GM23338 (cell line): ENCODE results near the gene NECAB3. TPM values are rescaled to one million over a fixed set of nuclear protein-coding genes. Genes with fewer than 3 reads are reported as not detected.
A peak's percentile ranks its signal among the peaks of the same experiment; 100 is the strongest.

Experiments
- ATAC-seq: fragments of 200-7000 bp; cut with Tn5 transposase; 3 replicates; pipeline ENCODE4 v1.9.1; 2020
- DNase-seq: peaks from one replicate; pipeline ENCODE4 v3.0.0-alpha.2; 2015; ENCODE audit warnings: low spot score
- H2AFZ ChIP-seq: fragments of 200-600 bp; sonication (generic); 2 replicates; pipeline ENCODE4 v1.8.0; 2016; ENCODE audit warnings: antibody characterized with exemption, mild to moderate bottlenecking, moderate library complexity
- H3F3A ChIP-seq: fragments of 200-600 bp; sonication (generic); replicated peaks from 2 replicates; pipeline ENCODE4 v1.8.0; 2017; ENCODE audit warnings: antibody characterized with exemption, mixed run types, low read depth
- H3K27ac ChIP-seq: fragments of 200-600 bp; sonication (generic); 2 replicates; pipeline ENCODE4 v1.6.1; 2016; ENCODE audit warnings: low read depth
- H3K27me3 ChIP-seq: fragments of 200-600 bp; sonication (generic); 2 replicates; pipeline ENCODE4 v1.8.0; 2016; ENCODE audit warnings: mild to moderate bottlenecking, mixed run types, moderate library complexity; ENCODE audit not compliant: insufficient read depth
- H3K36me3 ChIP-seq: fragments of 200-600 bp; sonication (generic); 2 replicates; pipeline ENCODE4 v1.8.0; 2016; ENCODE audit warnings: mild to moderate bottlenecking; ENCODE audit not compliant: insufficient read depth
- H3K4me1 ChIP-seq: fragments of 200-600 bp; sonication (generic); 2 replicates; pipeline ENCODE4 v1.8.0; 2016; ENCODE audit warnings: mild to moderate bottlenecking, moderate library complexity; ENCODE audit not compliant: insufficient read depth
- H3K4me2 ChIP-seq: fragments of 200-600 bp; sonication (generic); 2 replicates; pipeline ENCODE4 v1.7.1; 2017; ENCODE audit warnings: mixed run types
- H3K4me3 ChIP-seq: fragments of 200-600 bp; sonication (generic); 2 replicates; pipeline ENCODE4 v1.6.1; 2016; ENCODE audit warnings: mixed run types
- H3K79me2 ChIP-seq: fragments of 200-600 bp; sonication (generic); replicated peaks from 2 replicates; pipeline ENCODE4 v1.8.0; 2017; ENCODE audit warnings: mild to moderate bottlenecking; ENCODE audit not compliant: insufficient read depth
- H3K9me2 ChIP-seq: fragments of 200-600 bp; sonication (generic); 2 replicates; pipeline ENCODE4 v1.8.0; 2017; ENCODE audit not compliant: insufficient read depth
- H4K20me1 ChIP-seq: fragments of 200-600 bp; sonication (generic); replicated peaks from 2 replicates; pipeline ENCODE4 v1.8.0; 2017; ENCODE audit warnings: mild to moderate bottlenecking; ENCODE audit not compliant: insufficient read depth
- H3K27ac Mint-ChIP-seq: 2 replicates; pipeline ENCODE4 v1.8.0; 2020; ENCODE audit warnings: inconsistent platforms, mild to moderate bottlenecking, moderate library complexity, mixed read lengths
- H3K27me3 Mint-ChIP-seq: 3 replicates; pipeline ENCODE4 v1.8.0; 2022; ENCODE audit warnings: low read depth, mild to moderate bottlenecking, moderate library complexity, mixed read lengths, inconsistent platforms; ENCODE audit not compliant: insufficient read depth, poor library complexity
- H3K36me3 Mint-ChIP-seq: 3 replicates; pipeline ENCODE4 v1.8.0; 2021; ENCODE audit warnings: low read depth, mild to moderate bottlenecking, inconsistent platforms, moderate library complexity, mixed read lengths
- H3K4me1 Mint-ChIP-seq: 3 replicates; pipeline ENCODE4 v1.8.0; 2020; ENCODE audit warnings: mild to moderate bottlenecking, inconsistent platforms, mixed read lengths
- H3K4me3 Mint-ChIP-seq: 3 replicates; pipeline ENCODE4 v1.8.0; 2021; ENCODE audit warnings: moderate library complexity, mild to moderate bottlenecking, inconsistent platforms, mixed read lengths
- H3K9me3 Mint-ChIP-seq: 3 replicates; pipeline ENCODE4 v1.8.0; 2020; ENCODE audit warnings: moderate library complexity, mild to moderate bottlenecking, inconsistent platforms, mixed read lengths
- CREB1 ChIP-seq: fragments of 250-450 bp; sonication (Bioruptor Pico); IDR thresholded peaks from 2 replicates; pipeline ENCODE4 v1.5.0; 2020; ENCODE audit warnings: low read depth, mild to moderate bottlenecking, moderate library complexity
- EZH2 ChIP-seq: fragments of 200-600 bp; sonication (generic); IDR thresholded peaks from one replicate; pipeline ENCODE4 v1.8.0; 2017; ENCODE audit warnings: antibody characterized with exemption, mild to moderate bottlenecking, low read depth; ENCODE audit not compliant: unreplicated experiment
- EZH2phosphoT487 ChIP-seq: fragments of 200-600 bp; sonication (generic); IDR thresholded peaks from one replicate; pipeline ENCODE4 v1.8.1; 2018; ENCODE audit warnings: antibody characterized with exemption; ENCODE audit not compliant: unreplicated experiment
- JUNB ChIP-seq: IDR thresholded peaks from one replicate; pipeline ENCODE4 v1.6.1; 2016; ENCODE audit warnings: antibody characterized with exemption; ENCODE audit not compliant: unreplicated experiment
- NANOG ChIP-seq: IDR thresholded peaks from 2 replicates; pipeline ENCODE4 v1.6.1; 2016; ENCODE audit warnings: antibody characterized with exemption, borderline replicate concordance
- POLR2AphosphoS5 ChIP-seq: IDR thresholded peaks from 2 replicates; pipeline ENCODE4 v1.6.1; 2016; ENCODE audit warnings: antibody characterized with exemption, low read depth
- STAT1 ChIP-seq: IDR thresholded peaks from one replicate; pipeline ENCODE4 v1.6.1; 2016; ENCODE audit warnings: antibody characterized with exemption; ENCODE audit not compliant: unreplicated experiment
- ZNF114 ChIP-seq: fragments of 250-450 bp; sonication (Bioruptor Pico); IDR thresholded peaks from 2 replicates; pipeline ENCODE4 v1.5.0; 2020; ENCODE audit warnings: mild to moderate bottlenecking, moderate library complexity
- ZNF331 ChIP-seq: fragments of 250-450 bp; sonication (Bioruptor Pico); IDR thresholded peaks from 2 replicates; pipeline ENCODE4 v1.5.0; 2020; ENCODE audit warnings: low read depth, mild to moderate bottlenecking, moderate library complexity
- polyA plus RNA-seq: library from polyadenylated mRNA; unstranded; fragments of >200 nt; fragmentation: Nextera tagmentation; extraction: Ambion mirVana; gene quantifications from 2 replicates; pipeline ENCODE4 v1.2.1, GENCODE V29; 2016
- total RNA-seq: library from RNA; depleted of rRNA; stranded (reverse); fragments of >200 nt; shearing (Covaris generic); gene quantifications from 2 replicates; pipeline ENCODE4 v1.2.3, GENCODE V29; 2014
- TF ChIP-seq, protein P1 (sequence below): IDR thresholded peaks from one replicate; pipeline ENCODE4 v1.6.1; 2018; ENCODE audit warnings: antibody characterized with exemption; ENCODE audit not compliant: unreplicated experiment
- TF ChIP-seq, protein P2 (sequence below): fragments of 250-450 bp; sonication (Bioruptor Pico); IDR thresholded peaks from 2 replicates; pipeline ENCODE4 v1.5.0; 2020; ENCODE audit warnings: mild to moderate bottlenecking, moderate library complexity
- TF ChIP-seq, protein P3 (sequence below), 2 experiments: fragments of 200-600 bp in 1 of 2; sonication (generic) in 1 of 2; conservative IDR thresholded peaks; 2 replicates each; pipeline versions ENCODE4 v1.5.1 to v1.6.1; 2016 to 2017; ENCODE audit warnings: antibody characterized with exemption in 2 of 2, low read depth in 2 of 2, mild to moderate bottlenecking in 2 of 2, moderate library complexity in 1 of 2
- TF ChIP-seq, protein P4 (sequence below): IDR thresholded peaks from 2 replicates; pipeline ENCODE4 v1.6.1; 2016; ENCODE audit warnings: antibody characterized with exemption

Gene NECAB3
- total and polyA plus RNA-seq, 2 experiments from 2014 or later: 8.5 to 28.4 TPM

DNA sequence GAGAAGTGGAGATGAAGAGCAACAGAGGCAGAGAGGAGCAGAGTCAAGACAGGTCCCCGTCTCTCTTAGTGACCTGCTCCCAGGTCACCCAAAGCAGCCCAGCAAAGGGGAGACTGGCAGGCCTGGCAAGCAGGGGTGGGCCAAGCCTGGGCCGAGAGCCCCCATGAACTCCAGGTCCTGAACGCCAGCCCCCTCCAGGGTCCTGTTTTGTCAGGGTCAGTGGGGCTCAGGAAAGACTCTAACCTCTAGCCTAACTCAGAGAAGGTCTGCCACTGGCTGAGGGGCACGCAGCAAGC lies 1.2 kb downstream of the NECAB3 start:
- no peak overlapping the region for H3K27ac Mint-ChIP-seq
- peak overlapping the region; percentile 78 for H3K4me3 ChIP-seq

More for the DNA sequence above, 1.2 kb downstream of the NECAB3 start:
- Histone ChIP-seq H2AFZ (no peak overlapping the region), H3K36me3 (peaks cover 4% of the 10 kb centered on the region), H3F3A (peaks cover 15% of the 10 kb centered on the region; the same call in 1 of the 2 replicates), H3K27ac (no peak overlapping the region), H4K20me1 (peaks cover 9% of the 10 kb centered on the region), H3K27me3 (0 out of 2 replicates have a peak, but pooled peaks cover 5% of the 10 kb centered on the region), H3K79me2 (no peaks in the 10 kb centered on the region; the same call in 1 of the 2 replicates), H3K9me2 (no peaks in the 10 kb centered on the region), H3K4me1 (peaks cover 19% of the 10 kb centered on the region), H3K4me2 (peak overlapping the region; percentile 95)
- peaks cover 24% of the 10 kb centered on the region for H3K27me3 Mint-ChIP-seq
- no peak for DNase-seq
- H3K9me3 Mint-ChIP-seq: no peaks in the 10 kb centered on the region; the same call in 2 of the 3 replicates
- H3K4me1 Mint-ChIP-seq: peaks cover 33% of the 10 kb centered on the region
- H3K4me3 Mint-ChIP-seq: peak overlapping the region; percentile 89
- peaks cover 53% of the 10 kb centered on the region for H3K36me3 Mint-ChIP-seq
- no peak for ATAC-seq
- TF ChIP-seq JUNB (no peak), ZNF114 (CRISPR knock-in tag) (no peak), POLR2AphosphoS5 (no peak), EZH2phosphoT487 (no peak), CREB1 (CRISPR knock-in tag) (no peak), ZNF331 (CRISPR knock-in tag) (no peak), STAT1 (no peak), NANOG (no peak), EZH2 (no peak)
- TF ChIP-seq, protein P1, sequence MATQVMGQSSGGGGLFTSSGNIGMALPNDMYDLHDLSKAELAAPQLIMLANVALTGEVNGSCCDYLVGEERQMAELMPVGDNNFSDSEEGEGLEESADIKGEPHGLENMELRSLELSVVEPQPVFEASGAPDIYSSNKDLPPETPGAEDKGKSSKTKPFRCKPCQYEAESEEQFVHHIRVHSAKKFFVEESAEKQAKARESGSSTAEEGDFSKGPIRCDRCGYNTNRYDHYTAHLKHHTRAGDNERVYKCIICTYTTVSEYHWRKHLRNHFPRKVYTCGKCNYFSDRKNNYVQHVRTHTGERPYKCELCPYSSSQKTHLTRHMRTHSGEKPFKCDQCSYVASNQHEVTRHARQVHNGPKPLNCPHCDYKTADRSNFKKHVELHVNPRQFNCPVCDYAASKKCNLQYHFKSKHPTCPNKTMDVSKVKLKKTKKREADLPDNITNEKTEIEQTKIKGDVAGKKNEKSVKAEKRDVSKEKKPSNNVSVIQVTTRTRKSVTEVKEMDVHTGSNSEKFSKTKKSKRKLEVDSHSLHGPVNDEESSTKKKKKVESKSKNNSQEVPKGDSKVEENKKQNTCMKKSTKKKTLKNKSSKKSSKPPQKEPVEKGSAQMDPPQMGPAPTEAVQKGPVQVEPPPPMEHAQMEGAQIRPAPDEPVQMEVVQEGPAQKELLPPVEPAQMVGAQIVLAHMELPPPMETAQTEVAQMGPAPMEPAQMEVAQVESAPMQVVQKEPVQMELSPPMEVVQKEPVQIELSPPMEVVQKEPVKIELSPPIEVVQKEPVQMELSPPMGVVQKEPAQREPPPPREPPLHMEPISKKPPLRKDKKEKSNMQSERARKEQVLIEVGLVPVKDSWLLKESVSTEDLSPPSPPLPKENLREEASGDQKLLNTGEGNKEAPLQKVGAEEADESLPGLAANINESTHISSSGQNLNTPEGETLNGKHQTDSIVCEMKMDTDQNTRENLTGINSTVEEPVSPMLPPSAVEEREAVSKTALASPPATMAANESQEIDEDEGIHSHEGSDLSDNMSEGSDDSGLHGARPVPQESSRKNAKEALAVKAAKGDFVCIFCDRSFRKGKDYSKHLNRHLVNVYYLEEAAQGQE: no peak
- TF ChIP-seq, protein P2, sequence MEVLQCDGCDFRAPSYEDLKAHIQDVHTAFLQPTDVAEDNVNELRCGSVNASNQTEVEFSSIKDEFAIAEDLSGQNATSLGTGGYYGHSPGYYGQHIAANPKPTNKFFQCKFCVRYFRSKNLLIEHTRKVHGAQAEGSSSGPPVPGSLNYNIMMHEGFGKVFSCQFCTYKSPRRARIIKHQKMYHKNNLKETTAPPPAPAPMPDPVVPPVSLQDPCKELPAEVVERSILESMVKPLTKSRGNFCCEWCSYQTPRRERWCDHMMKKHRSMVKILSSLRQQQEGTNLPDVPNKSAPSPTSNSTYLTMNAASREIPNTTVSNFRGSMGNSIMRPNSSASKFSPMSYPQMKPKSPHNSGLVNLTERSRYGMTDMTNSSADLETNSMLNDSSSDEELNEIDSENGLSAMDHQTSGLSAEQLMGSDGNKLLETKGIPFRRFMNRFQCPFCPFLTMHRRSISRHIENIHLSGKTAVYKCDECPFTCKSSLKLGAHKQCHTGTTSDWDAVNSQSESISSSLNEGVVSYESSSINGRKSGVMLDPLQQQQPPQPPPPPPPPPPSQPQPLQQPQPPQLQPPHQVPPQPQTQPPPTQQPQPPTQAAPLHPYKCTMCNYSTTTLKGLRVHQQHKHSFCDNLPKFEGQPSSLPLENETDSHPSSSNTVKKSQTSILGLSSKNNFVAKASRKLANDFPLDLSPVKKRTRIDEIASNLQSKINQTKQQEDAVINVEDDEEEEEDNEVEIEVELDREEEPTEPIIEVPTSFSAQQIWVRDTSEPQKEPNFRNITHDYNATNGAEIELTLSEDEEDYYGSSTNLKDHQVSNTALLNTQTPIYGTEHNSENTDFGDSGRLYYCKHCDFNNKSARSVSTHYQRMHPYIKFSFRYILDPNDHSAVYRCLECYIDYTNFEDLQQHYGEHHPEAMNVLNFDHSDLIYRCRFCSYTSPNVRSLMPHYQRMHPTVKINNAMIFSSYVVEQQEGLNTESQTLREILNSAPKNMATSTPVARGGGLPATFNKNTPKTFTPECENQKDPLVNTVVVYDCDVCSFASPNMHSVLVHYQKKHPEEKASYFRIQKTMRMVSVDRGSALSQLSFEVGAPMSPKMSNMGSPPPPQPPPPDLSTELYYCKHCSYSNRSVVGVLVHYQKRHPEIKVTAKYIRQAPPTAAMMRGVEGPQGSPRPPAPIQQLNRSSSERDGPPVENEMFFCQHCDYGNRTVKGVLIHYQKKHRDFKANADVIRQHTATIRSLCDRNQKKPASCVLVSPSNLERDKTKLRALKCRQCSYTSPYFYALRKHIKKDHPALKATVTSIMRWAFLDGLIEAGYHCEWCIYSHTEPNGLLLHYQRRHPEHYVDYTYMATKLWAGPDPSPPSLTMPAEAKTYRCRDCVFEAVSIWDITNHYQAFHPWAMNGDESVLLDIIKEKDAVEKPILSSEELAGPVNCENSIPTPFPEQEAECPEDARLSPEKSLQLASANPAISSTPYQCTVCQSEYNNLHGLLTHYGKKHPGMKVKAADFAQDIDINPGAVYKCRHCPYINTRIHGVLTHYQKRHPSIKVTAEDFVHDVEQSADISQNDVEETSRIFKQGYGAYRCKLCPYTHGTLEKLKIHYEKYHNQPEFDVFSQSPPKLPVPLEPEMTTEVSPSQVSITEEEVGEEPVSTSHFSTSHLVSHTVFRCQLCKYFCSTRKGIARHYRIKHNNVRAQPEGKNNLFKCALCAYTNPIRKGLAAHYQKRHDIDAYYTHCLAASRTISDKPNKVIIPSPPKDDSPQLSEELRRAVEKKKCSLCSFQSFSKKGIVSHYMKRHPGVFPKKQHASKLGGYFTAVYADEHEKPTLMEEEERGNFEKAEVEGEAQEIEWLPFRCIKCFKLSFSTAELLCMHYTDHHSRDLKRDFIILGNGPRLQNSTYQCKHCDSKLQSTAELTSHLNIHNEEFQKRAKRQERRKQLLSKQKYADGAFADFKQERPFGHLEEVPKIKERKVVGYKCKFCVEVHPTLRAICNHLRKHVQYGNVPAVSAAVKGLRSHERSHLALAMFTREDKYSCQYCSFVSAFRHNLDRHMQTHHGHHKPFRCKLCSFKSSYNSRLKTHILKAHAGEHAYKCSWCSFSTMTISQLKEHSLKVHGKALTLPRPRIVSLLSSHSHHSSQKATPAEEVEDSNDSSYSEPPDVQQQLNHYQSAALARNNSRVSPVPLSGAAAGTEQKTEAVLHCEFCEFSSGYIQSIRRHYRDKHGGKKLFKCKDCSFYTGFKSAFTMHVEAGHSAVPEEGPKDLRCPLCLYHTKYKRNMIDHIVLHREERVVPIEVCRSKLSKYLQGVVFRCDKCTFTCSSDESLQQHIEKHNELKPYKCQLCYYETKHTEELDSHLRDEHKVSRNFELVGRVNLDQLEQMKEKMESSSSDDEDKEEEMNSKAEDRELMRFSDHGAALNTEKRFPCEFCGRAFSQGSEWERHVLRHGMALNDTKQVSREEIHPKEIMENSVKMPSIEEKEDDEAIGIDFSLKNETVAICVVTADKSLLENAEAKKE (CRISPR knock-in tag): no peak
- TF ChIP-seq, protein P3, sequence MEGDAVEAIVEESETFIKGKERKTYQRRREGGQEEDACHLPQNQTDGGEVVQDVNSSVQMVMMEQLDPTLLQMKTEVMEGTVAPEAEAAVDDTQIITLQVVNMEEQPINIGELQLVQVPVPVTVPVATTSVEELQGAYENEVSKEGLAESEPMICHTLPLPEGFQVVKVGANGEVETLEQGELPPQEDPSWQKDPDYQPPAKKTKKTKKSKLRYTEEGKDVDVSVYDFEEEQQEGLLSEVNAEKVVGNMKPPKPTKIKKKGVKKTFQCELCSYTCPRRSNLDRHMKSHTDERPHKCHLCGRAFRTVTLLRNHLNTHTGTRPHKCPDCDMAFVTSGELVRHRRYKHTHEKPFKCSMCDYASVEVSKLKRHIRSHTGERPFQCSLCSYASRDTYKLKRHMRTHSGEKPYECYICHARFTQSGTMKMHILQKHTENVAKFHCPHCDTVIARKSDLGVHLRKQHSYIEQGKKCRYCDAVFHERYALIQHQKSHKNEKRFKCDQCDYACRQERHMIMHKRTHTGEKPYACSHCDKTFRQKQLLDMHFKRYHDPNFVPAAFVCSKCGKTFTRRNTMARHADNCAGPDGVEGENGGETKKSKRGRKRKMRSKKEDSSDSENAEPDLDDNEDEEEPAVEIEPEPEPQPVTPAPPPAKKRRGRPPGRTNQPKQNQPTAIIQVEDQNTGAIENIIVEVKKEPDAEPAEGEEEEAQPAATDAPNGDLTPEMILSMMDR (conservative IDR thresholded peaks at IDR 0.05; ENCODE audit: low read depth in 2 of 2): no peak
- TF ChIP-seq, protein P4, sequence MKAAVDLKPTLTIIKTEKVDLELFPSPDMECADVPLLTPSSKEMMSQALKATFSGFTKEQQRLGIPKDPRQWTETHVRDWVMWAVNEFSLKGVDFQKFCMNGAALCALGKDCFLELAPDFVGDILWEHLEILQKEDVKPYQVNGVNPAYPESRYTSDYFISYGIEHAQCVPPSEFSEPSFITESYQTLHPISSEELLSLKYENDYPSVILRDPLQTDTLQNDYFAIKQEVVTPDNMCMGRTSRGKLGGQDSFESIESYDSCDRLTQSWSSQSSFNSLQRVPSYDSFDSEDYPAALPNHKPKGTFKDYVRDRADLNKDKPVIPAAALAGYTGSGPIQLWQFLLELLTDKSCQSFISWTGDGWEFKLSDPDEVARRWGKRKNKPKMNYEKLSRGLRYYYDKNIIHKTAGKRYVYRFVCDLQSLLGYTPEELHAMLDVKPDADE: no peak
